ENCODE data around the gene ACAA1.

GRCh38 chr3:38139191-38139590 lies 2.3 kb upstream of the ACAA1 start:
- TF ChIP-seq CTCF (IDR thresholded peaks at IDR 0.05) (no peak), ZFX (IDR thresholded peaks at IDR 0.05; ENCODE audit: borderline replicate concordance) (no peak)
